CD4-positive, alpha-beta T cell treated with Interleukin-6 for 4 hours (primary cell): ENCODE results near the gene FAM193B.
"Not testable (repeated sequence)": the region's sequence is repeated elsewhere in the genome, so short reads cannot be mapped to it uniquely, and the experiment has no call there.

Experiments used
- DNase-seq: peaks from one replicate; pipeline ENCODE4 v3.0.0-alpha.2; 2020; ENCODE audit warnings: mixed read lengths

Gene FAM193B

GRCh38 chr5:177575488-177575887 lies 21.1 kb upstream of the FAM193B start:
- no peak for DNase-seq

DNA sequence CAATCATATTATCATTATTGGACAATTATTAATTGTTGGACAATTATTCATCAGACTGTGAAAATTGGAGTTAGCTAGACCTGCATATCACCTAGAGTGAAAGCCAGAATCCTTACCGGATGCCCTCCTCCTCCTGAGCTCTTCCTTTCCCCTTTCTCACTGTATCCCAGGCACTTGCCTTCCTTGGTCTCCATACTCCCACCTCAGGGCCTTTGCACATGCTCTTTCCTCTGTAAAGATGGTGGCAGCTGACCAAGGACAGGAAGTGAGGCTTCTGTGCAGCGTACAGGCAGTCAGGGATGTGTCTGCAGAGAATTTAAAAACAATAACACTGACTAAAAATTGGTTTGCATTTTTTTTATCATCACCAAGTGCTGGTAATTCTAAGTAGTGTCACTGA lies 15.5 kb upstream of the FAM193B start:
- DNase-seq, result no peak

DNA sequence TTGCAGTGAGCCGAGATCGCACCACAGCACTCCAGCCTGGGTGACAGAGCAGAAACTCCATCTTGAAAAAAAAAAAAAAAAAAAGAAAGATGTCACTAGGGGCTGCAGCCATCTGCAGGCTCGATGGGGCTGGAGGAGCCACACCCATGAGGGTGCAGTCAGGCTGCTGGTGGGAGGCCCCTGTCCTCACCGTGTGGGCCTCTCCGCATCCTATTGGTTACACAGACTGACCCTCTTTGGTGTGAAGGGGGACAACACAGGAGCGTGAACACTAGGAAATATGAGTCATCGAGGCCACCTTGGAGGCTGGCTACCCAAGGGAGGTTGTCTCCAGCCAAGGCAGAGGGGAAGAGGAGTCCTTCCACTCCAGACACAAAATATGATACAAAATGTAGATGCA lies 14.0 kb upstream of the FAM193B start:
- no peak for DNase-seq

- no peak for DNase-seq
These were observed 10.7 kb upstream of the FAM193B start for GRCh38 chr5:177565046-177565445.

DNA sequence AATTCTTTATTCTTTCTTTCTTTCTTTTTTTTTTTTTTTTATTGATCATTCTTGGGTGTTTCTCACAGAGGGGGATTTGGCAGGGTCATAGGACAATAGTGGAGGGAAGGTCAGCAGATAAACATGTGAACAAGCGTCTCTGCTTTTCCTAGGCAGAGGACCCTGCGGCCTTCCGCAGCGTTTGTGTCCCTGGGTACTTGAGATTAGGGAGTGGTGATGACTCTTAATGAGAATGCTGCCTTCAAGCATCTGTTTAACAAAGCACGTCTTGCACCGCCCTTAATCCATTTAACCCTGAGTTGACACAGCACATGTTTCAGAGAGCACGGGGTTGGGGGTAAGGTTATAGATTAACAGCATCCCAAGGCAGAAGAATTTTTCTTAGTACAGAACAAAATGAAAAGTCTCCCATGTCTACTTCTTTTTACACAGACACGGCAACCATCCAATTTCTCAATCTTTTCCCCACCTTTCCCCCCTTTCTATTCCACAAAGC lies 5.1 kb upstream of the FAM193B start:
- DNase-seq, result not testable (repeated sequence)

- no peak for DNase-seq
These were observed 3.4 kb upstream of the FAM193B start for GRCh38 chr5:177557796-177558195.

DNA sequence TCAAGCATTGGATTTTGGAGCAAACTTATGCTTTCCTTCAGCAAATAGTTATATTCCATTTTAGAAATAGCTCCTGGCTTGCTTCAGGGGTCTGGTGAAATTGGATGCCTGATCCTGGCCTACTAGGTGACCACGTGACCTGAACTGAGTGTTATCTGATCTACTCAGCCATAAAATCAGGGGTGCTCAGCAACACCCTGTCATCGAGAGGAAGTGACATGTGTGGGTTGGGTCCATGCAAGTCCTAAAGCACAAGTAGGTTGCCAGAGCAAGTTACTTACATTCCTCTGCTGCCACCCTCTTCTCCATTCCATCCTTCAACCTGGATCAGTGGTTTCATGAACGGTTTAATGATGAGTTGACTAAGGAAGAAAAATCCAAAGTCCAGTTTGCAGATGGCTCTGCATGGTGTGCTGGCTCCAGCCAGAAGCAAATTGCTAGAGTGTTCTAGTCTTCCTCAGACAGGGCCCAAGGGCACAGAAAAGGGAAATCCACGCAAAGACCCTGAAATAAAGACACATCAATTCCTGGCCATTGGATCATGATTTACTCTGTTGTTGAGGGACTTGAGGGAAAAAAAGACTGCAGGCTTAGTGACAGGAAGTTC lies 2.8 kb upstream of the FAM193B start:
- peak; percentile 23 for DNase-seq

DNA sequence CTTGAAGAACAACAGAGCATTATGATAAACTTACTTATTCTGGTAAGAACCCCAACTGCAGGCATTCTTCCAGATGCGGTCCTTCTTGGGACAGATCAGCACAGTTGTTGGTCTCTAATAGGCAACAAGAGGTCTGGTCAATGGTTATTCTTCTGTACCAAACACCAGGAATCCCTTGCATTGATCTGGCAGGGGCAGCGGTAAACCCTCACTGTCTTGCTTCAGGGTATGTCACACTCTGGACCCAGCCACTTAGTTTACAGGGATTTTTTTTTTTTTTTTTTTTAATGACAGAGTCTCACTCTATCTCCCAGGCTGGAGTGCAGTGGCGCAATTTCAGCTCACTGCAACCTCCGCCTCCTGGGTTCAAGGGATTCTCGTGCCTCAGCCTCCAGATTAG lies 1.3 kb upstream of the FAM193B start:
- no peak for DNase-seq

- no peak for DNase-seq
These were observed 865 bp upstream of the FAM193B start for GRCh38 chr5:177555228-177555627.

DNA sequence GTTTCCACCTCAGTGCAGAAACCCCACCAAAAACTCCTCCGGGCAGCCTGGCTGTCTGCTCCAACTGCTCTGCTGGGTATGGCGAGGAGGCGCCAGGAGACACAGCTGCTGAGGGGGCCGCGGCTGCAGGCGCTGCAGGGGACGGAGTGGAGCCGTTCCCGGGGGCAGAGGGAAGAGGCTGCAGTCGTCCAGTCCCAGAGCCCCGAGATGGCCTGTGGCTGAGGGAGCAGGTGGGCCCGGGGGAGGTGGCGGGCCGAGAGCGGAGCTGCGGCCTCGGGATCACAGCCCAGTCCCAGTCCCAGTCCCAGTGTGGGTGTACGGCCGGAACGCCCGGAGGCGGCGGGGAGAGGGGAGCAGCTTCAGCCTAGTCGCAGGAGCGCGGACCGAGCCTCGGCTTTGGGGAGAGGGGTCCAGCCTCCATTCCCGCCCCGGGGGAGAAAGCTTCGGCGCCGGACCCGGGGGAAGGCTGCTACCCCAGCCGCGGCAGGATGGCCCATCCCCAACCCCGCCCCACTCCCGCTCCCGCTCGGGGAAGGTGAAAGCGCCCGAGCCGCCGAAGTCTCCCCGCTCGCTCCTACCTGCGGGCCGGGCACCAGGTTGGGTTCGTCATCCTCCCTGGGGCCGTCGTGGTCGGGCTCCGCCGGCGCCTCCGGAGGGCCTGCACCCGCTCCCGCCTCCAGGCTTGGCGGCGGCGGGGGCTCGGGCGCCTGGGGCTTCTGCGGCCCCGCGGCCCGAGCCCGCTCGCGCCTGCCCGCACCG lies 513 bp downstream of the FAM193B start:
- DNase-seq, result peak; percentile 57

- no peak for DNase-seq
These were observed 1.4 kb downstream of the FAM193B start for GRCh38 chr5:177552839-177553455.

GRCh38 chr5:177550122-177550521 lies 4.2 kb downstream of the FAM193B start:
- DNase-seq, result no peak

GRCh38 chr5:177548495-177548894 lies 5.9 kb downstream of the FAM193B start:
- no peak for DNase-seq

- DNase-seq, result no peak
These were observed 6.6 kb downstream of the FAM193B start for GRCh38 chr5:177547736-177548135.

DNA sequence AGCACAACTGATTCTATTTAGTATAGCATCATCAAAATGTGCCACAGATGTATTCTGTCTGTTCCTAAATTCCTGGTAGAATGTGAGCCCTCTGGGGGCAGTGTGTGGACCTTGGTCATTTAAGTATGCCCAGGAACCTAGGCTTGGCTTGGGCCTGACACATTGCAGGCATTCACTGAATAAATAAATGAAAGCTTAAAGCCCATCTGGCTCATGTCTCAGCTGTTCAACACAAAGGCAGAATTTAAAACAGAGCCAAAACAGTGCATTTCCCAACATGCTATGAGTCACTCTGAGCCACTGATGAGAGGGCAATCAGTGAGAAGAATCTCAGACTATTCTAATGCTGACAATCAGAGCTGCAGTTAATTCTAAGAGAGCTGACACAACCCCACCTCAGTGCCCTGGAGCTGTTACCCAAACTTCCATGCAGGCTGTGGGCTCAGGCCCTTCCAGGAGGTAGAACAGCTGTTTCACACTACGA lies 8.1 kb downstream of the FAM193B start:
- no peak for DNase-seq

DNA sequence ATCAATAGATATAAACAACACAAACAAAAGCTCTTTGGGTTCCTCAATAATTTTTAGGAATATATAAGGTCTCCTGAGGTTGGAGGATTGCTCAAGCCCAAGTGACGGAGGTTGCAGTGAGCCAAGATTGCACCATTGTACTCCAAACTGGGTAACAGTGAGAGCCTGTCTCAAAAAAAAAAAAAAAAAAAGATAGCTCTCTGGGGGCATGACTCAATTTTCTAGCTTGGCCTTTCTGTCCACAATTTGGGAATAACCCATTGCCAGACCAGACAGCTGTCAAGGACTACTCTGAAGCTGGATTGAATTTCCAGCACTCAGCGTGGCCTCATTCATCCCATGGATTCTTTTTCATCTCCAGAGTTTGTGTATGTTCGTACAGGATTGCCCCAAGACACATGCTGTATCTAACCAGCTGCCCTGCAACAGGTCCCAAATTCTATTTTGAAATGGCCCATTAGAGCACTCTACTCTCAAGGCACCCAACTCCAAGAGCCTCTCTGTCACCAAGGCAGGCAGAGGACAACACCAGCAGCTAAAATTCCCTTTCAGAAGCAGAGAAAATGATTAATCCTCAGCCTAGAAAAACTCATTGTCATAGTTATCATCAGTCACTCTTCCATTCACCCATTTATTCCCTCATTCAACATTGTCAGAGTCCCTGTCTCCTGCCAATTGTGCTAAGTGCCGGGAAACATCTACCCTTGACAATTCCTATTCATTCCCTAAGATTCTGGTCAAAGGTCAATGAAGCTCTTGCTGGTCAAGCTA lies 8.7 kb downstream of the FAM193B start:
- DNase-seq, result no peak

DNA sequence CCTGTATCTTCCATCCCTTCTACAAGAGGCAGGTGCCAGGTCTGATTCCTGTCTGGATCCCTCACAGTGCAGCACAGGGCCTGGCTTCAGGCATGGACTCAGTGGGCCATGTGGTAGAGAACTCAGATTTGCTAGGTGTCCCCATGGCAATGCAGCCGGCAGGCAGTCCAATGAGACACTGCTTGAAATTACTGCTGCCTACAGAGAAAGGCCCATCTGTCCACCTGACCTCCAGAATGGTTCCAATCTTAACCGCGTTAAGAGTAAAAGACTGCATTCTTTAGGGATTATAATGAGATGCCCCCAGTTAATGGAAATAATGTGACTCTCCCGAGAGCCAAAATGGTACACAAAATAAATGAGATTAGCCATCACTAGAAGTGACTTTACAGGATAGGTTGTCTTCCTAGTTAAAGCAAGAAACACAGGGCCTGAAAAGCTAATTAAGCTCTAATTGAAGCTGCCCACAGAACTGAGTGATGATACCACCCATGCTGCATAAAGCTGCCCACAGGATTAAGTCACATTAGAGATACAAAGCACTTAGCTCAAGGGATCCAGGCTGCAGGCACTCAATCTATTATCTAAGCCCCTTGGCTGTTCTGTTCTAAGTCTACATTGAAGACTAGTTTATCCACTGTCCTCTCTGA lies 11.4 kb downstream of the FAM193B start:
- no peak for DNase-seq

- no peak for DNase-seq
These were observed 13.9 kb downstream of the FAM193B start for GRCh38 chr5:177540438-177540837.

DNA sequence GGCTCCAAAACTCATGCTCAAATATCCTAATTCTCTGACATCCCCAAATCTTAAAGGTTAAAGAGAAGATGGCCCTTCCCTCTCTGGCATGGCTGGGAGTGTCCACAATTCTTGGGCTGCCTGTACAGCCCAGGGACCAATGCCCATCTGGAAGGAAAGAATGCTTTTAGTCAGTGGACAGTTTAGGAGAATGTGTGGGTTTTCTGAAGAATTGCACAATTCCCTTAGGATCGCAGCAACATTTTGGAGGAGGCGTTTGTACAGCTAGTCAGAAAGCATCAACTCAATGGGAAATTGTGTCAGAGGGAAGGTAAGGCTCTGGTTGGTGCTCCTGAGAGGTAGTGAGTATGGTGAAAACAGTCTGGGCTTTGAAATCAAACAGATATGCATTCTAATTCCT lies 15.0 kb downstream of the FAM193B start:
- no peak for DNase-seq

DNA sequence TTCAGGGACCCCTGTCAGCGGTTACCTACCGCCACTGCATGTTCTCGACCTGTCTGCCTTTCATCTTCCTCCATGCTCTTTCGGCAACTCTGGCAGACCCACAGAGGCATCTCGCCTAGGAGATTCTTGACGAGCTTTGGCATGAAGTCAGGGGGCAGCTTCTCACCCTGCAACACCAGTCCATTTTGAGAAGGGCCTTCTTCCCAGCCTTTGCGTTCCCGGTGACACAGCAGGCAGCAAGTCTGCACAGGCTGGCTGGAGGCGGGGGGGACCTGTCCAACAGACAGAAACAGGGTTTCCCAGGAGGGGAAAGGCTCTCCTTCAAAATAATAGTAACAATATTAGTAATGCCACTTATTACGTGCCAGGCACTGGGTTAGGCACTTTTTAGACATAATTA lies 15.5 kb downstream of the FAM193B start:
- DNase-seq, result no peak

DNA sequence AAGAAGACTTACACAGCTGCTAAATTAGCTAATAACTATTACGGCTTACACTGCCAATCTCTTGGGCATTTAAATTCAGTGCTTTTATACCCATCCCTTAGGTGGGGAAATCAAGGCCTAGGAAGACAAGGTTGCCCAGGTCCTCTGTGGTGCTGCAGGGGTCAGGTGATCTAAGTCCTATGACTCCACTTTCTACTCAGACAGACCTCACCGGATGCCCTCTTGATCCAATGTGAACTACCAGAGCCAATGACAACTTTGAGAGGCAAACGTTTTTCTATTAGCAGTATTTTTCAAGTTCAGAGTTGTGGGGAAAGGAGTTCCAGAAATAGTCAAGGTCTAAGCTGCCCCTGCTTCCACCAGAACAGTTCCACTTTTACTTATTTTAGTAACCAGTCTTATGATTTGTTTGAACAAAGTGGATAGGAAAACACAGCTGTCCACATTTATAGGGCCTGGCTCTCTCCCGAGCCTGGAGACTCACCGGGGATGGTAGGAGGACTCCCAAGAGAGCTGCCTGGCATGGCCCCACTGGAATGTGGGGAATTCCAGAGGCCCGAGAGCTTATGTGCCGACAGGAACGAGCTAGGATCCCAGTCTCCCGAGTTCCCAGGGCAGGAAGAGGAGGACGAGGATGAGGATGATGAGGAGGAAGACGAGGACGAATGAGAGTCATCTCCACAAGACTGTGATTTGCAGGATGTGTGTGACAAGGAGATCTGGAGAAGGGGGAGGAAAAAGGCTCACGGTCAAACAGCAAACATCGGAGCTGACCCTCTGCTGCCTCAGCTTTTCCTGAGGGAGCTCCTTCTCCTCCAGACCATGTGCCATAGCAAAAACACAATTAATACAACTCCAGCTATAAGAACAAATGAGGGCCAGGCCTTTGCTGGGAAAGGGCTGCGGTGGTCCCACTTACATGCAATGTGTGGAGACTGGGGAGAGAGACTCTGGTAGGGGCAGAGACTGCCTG lies 16.7 kb downstream of the FAM193B start:
- no peak for DNase-seq
